GM23248 (cell line): ENCODE data around the gene SV2B. TPM values are rescaled to one million over a fixed set of nuclear protein-coding genes. Genes with fewer than 3 reads are reported as not detected.

Experiments used
- DNase-seq: peaks from one replicate; pipeline ENCODE4 v3.0.0-alpha.2; 2015
- H2AFZ ChIP-seq: fragments of 200-600 bp; sonication (generic); 2 replicates; pipeline ENCODE4 v1.6.1; 2016; ENCODE audit warnings: antibody characterized with exemption
- H3F3A ChIP-seq: fragments of 200-600 bp; sonication (generic); 2 replicates; pipeline ENCODE4 v1.6.1; 2016; ENCODE audit warnings: mild to moderate bottlenecking, antibody characterized with exemption, mixed run types; ENCODE audit not compliant: insufficient read depth
- H3K27ac ChIP-seq: fragments of 200-600 bp; sonication (generic); 2 replicates; pipeline ENCODE4 v1.5.1; 2016; ENCODE audit warnings: mild to moderate bottlenecking
- H3K27me3 ChIP-seq: fragments of 200-600 bp; sonication (generic); replicated peaks from 2 replicates; pipeline ENCODE4 v1.6.1; 2016; ENCODE audit warnings: mild to moderate bottlenecking; ENCODE audit not compliant: insufficient read depth
- H3K36me3 ChIP-seq: fragments of 200-600 bp; sonication (generic); 2 replicates; pipeline ENCODE4 v1.6.1; 2016; ENCODE audit warnings: low read depth, mild to moderate bottlenecking
- H3K4me1 ChIP-seq: fragments of 200-600 bp; sonication (generic); 2 replicates; pipeline ENCODE4 v1.6.1; 2016; ENCODE audit warnings: mild to moderate bottlenecking; ENCODE audit not compliant: insufficient read depth
- H3K4me2 ChIP-seq: fragments of 200-600 bp; sonication (generic); one replicate; pipeline ENCODE4 v1.6.1; 2016; ENCODE audit warnings: mild to moderate bottlenecking; ENCODE audit not compliant: unreplicated experiment
- H3K4me3 ChIP-seq: fragments of 200-600 bp; sonication (generic); 2 replicates; pipeline ENCODE4 v1.5.1; 2016; ENCODE audit warnings: mild to moderate bottlenecking
- H3K79me2 ChIP-seq: fragments of 200-600 bp; sonication (generic); 2 replicates; pipeline ENCODE4 v1.6.1; 2016; ENCODE audit warnings: mild to moderate bottlenecking; ENCODE audit not compliant: insufficient read depth
- H3K9ac ChIP-seq: fragments of 200-600 bp; sonication (generic); 2 replicates; pipeline ENCODE4 v1.6.1; 2016; ENCODE audit warnings: mild to moderate bottlenecking
- H3K9me2 ChIP-seq: fragments of 200-600 bp; sonication (generic); 2 replicates; pipeline ENCODE4 v1.6.1; 2016; ENCODE audit warnings: mixed run types, mild to moderate bottlenecking, moderate library complexity; ENCODE audit not compliant: insufficient read depth
- H3K9me3 ChIP-seq: fragments of 200-600 bp; sonication (generic); one replicate; pipeline ENCODE4 v1.6.1; 2017; ENCODE audit warnings: low read depth
- H4K20me1 ChIP-seq: fragments of 200-600 bp; sonication (generic); 2 replicates; pipeline ENCODE4 v1.6.0; 2016; ENCODE audit not compliant: insufficient read depth
- EZH2 ChIP-seq: fragments of 200-600 bp; sonication (generic); IDR thresholded peaks from 2 replicates; pipeline ENCODE4 v1.6.1; 2018; ENCODE audit warnings: antibody characterized with exemption, mild to moderate bottlenecking; ENCODE audit not compliant: insufficient read depth, poor library complexity, severe bottlenecking
- EZH2phosphoT487 ChIP-seq: fragments of 200-600 bp; sonication (generic); IDR thresholded peaks from 2 replicates; pipeline ENCODE4 v1.6.1; 2018; ENCODE audit warnings: antibody characterized with exemption, moderate library complexity, mild to moderate bottlenecking, low read depth; ENCODE audit not compliant: insufficient read depth
- WGBS, 2 experiments: methylation state at CpG; one replicate each; pipeline ENCODE4 v1.1.6; 2015 to 2017; ENCODE audit warnings: low lambda C conversion rate in 2 of 2, low coverage in 1 of 2; ENCODE audit errors: missing lambda C conversion rate in 2 of 2; 5-methylcytosine and 5-hydroxymethylcytosine counted together
- in situ Hi-C: fragments of 300-500 bp; cut with MboI; formaldehyde crosslinking; loops from 2 replicates; pipeline ENCODE4 v1.15.0; 2020
- polyA plus RNA-seq: library from polyadenylated mRNA; unstranded; fragments of >200 nt; fragmentation: Nextera tagmentation; extraction: Ambion mirVana; gene quantifications from 2 replicates; pipeline ENCODE4 v1.2.1, GENCODE V29; 2016
- total RNA-seq: library from RNA; depleted of rRNA; stranded (reverse); fragments of >200 nt; shearing (Covaris generic); gene quantifications from 2 replicates; pipeline ENCODE4 v1.2.3, GENCODE V29; 2014

SV2B gene
- total and polyA plus RNA-seq, 2 experiments from 2014 or later = not detected

DNA sequence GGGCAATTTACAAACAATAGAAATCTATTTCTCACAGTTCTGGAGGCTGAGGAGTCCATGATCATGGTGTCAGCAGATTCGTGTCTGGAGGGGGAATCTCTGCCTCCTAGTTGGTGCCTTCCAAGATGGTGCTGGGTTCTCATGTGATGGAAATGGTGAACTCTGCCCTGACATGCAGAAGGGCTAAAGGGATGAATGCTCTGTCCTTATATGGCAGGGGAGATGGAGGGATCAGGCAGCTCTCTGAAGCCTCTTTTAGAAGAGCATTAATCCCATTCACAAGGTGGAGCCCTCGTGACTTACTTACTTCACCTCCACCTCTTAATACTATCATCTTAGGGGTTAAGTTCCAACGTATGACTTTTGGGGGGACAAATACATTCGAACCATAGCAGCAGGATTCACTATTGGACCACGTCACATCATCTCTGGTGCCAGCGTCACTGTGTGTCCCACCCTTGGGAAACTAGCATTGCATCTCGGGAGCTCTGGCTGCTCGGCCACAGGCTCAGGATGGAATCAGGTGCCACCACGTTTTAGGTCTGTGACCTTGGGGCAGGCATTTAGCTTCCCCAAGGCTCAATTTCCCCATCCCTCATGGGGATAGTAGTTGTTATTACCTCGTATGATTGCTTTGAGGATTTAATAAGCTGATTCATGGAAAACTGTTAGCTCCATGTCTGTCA, 53.0 kb downstream of the SV2B start:
- DNase-seq = no peak
- H3K4me2 ChIP-seq = no peak overlapping the region
- no peaks in the 10 kb centered on the region for H4K20me1 ChIP-seq
- H3F3A ChIP-seq = no peaks in the 10 kb centered on the region
- TF ChIP-seq EZH2phosphoT487 (no peak), EZH2 (no peak)
- no peaks in the 10 kb centered on the region for H3K4me1 ChIP-seq
- no peaks in the 10 kb centered on the region for H3K79me2 ChIP-seq
- H3K27ac ChIP-seq = no peak overlapping the region
- in situ Hi-C loops = no loop called here
- H2AFZ ChIP-seq = no peak overlapping the region
- no peaks in the 10 kb centered on the region for H3K9me2 ChIP-seq
- H3K9me3 ChIP-seq = no peaks in the 10 kb centered on the region
- H3K9ac ChIP-seq = no peak overlapping the region
- no peaks in the 10 kb centered on the region for H3K36me3 ChIP-seq
- no peak overlapping the region for H3K4me3 ChIP-seq
- WGBS, 2 experiments = 28 to 30% methylated on average over 10 of the region's 10 CpGs
- no peaks in the 10 kb centered on the region for H3K27me3 ChIP-seq

DNA sequence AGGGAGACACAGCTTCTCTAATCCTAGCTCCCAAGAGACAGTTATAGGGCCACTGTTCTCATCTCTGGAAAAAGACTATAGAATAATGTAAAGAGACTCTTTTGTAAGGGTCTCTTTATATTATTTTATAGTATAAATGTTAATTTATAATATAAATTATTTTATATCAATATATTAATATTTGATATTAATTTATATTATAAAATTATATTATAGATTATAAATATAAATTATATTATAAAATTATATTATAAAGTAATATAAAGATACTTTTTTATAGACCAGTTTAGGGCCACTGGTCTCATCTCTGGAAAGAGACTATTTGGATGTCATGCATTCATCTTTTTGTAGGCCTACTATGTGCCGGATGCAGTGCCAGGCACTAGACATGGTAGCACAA, 53.9 kb downstream of the SV2B start:
- Histone ChIP-seq H3K4me1 (no peaks in the 10 kb centered on the region), H3K4me2 (no peak overlapping the region), H3K9me3 (no peaks in the 10 kb centered on the region), H3K9me2 (no peaks in the 10 kb centered on the region), H3K79me2 (no peaks in the 10 kb centered on the region), H2AFZ (no peak overlapping the region), H3K27ac (no peak overlapping the region), H3K27me3 (no peaks in the 10 kb centered on the region), H3K4me3 (no peak overlapping the region), H3K9ac (no peak overlapping the region), H4K20me1 (no peaks in the 10 kb centered on the region), H3F3A (no peaks in the 10 kb centered on the region), H3K36me3 (no peaks in the 10 kb centered on the region)
- WGBS, 2 experiments = 26 to 27% methylated on average over 1 of the region's 1 CpG
- no peak for DNase-seq
- in situ Hi-C loops = no loop called here
- no peak for TF ChIP-seq EZH2
- TF ChIP-seq EZH2phosphoT487 = no peak

DNA sequence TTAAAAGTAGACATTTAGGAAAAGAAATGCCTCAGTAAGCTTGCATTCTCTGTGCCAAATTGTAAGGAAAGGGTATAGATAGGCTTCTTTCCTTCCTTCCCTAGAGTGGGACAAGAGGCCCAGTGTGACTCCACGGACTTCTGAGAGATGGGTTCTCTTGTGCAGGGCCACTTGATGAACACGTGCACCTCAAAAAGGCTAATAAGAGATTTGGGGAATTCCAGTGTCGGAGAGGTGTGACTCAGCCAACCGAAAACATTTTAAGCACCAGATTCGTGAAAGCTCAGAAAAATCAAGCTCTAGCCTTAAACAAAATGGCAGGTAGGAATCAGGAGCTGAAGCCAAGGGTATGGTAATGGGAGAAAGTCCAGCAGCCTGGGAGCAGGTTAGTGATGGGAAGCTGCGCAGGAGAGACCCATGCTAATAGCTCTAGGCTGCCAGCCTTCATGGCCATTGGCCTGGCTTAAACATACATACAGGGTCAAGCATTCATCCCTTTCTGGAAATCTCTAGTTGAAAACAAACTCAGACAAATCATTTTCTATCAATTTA, 56.2 kb downstream of the SV2B start:
- Histone ChIP-seq H3K4me2 (no peak overlapping the region), H3K79me2 (no peaks in the 10 kb centered on the region), H3K4me3 (no peak overlapping the region), H3K9me2 (no peaks in the 10 kb centered on the region), H3K27me3 (no peaks in the 10 kb centered on the region), H3K36me3 (no peaks in the 10 kb centered on the region), H3K27ac (no peak overlapping the region), H3K9ac (no peak overlapping the region), H3K9me3 (no peaks in the 10 kb centered on the region), H3F3A (no peaks in the 10 kb centered on the region), H2AFZ (no peak overlapping the region), H3K4me1 (no peaks in the 10 kb centered on the region), H4K20me1 (no peaks in the 10 kb centered on the region)
- in situ Hi-C loops = no loop called here
- 42 to 49% methylated on average over 6 of the region's 6 CpGs for WGBS, 2 experiments
- no peak for DNase-seq
- no peak for TF ChIP-seq EZH2
- TF ChIP-seq EZH2phosphoT487 = no peak

DNA sequence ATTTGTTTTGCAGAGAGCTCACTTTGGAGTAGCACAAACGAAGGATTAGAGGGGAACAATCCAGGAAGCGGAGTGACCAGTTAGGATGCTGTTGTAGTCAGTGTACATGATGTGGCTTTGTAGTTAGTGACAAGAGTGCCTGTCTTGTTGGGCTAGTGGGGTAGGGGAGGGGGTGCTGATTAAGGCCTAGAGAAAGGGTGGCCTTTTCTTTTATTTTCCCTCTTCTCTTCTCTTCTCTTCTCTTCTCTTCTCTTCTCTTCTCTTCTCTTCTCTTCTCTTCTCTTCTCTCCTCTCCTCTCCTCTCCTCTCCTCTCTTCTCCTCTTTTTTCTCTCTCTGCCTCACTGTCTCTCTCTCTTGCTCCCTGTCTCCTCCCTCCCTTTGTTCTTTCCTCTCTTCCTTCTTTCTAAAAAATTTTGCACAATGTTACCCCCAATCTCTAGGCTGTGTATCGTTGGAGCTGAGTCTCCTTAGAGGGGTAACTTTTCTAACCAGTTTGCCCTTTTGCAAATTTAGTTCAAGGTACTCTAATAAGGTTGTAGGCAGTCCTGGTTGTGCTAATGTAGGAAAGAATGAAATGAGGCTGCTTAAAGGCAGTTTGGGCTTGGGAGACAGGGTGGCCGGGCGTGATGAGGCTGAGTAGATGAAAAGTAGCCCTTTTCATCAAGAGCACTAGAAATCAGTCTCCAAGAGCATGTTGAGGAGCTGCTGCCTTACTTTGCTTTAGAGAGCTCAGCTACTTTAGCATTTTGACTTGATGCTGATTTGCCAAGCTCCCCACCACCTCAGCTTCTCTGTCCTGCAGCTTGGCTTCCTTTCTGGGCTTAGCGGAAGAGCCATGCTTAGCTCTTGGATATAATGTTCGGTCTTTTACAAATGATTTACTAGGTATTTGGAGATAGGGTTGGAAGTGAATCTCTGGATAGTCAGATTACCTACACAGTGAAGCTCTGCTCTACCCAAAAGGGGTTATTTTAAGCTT, 58.6 kb downstream of the SV2B start:
- Histone ChIP-seq H3K79me2 (no peaks in the 10 kb centered on the region), H3K27ac (no peak overlapping the region), H3K4me3 (no peak overlapping the region), H3K9me3 (no peaks in the 10 kb centered on the region), H3K4me1 (no peaks in the 10 kb centered on the region), H3F3A (no peaks in the 10 kb centered on the region), H3K4me2 (no peak overlapping the region), H3K36me3 (no peaks in the 10 kb centered on the region), H3K27me3 (no peaks in the 10 kb centered on the region), H4K20me1 (no peaks in the 10 kb centered on the region), H3K9ac (no peak overlapping the region), H2AFZ (no peak overlapping the region), H3K9me2 (no peaks in the 10 kb centered on the region)
- TF ChIP-seq EZH2 (no peak), EZH2phosphoT487 (no peak)
- no peak for DNase-seq
- WGBS, 2 experiments = 32 to 37% methylated on average over 7 of the region's 7 CpGs
- in situ Hi-C loops = no loop called here
